HG03139 (cell line): ENCODE results near the gene NAA80.
"Not testable (repeated sequence)": the region's sequence is repeated elsewhere in the genome, so short reads cannot be mapped to it uniquely, and the experiment has no call there.

Experiments used
- ATAC-seq: cut with Tn5 transposase; IDR thresholded peaks from one replicate; pipeline ENCODE4 v1.9.1; 2021; ENCODE audit not compliant: unreplicated experiment

The NAA80 gene

GRCh38 chr3:50271314-50271936 lies 27.8 kb downstream of the NAA80 start:
- ATAC-seq: no peak

- ATAC-seq: no peak
Measured at GRCh38 chr3:50270422-50271224, 28.6 kb downstream of the NAA80 start.

GRCh38 chr3:50269977-50270413 lies 29.2 kb downstream of the NAA80 start:
- no peak for ATAC-seq

GRCh38 chr3:50269460-50269859 lies 29.7 kb downstream of the NAA80 start:
- ATAC-seq: no peak

GRCh38 chr3:50268703-50269451 lies 30.3 kb downstream of the NAA80 start, which contains the start of gene SEMA3B:
Gene SEMA3B, plus strand, starts transcription at chr3:50269147. Its CDS starts 94 bp downstream, at chr3:50269241.
- no peak for ATAC-seq

GRCh38 chr3:50268276-50268675 lies 30.9 kb downstream of the NAA80 start:
- no peak for ATAC-seq

- ATAC-seq: no peak
Measured at GRCh38 chr3:50267280-50267913, 31.8 kb downstream of the NAA80 start.

GRCh38 chr3:50266836-50267235 lies 32.4 kb downstream of the NAA80 start:
- ATAC-seq: no peak

GRCh38 chr3:50266017-50266416 lies 33.2 kb downstream of the NAA80 start:
- no peak for ATAC-seq

GRCh38 chr3:50265571-50265970 lies 33.6 kb downstream of the NAA80 start:
- no peak for ATAC-seq

GRCh38 chr3:50264964-50265485 lies 34.2 kb downstream of the NAA80 start:
- ATAC-seq: no peak

GRCh38 chr3:50264383-50264963 lies 34.7 kb downstream of the NAA80 start:
- no peak for ATAC-seq

GRCh38 chr3:50263478-50264382 lies 35.5 kb downstream of the NAA80 start:
- no peak for ATAC-seq

- ATAC-seq: no peak
Measured at GRCh38 chr3:50262778-50263177, 36.4 kb downstream of the NAA80 start.

- not testable (repeated sequence) for ATAC-seq
Measured at GRCh38 chr3:50262200-50262599, 37.0 kb downstream of the NAA80 start.

GRCh38 chr3:50261505-50261904 lies 37.7 kb downstream of the NAA80 start:
- no peak for ATAC-seq

- ATAC-seq: no peak
Measured at GRCh38 chr3:50260942-50261441, 38.2 kb downstream of the NAA80 start.

GRCh38 chr3:50260027-50260941 lies 38.9 kb downstream of the NAA80 start:
- ATAC-seq: peak; percentile 61
